C4-2B (cell line): ENCODE data around the gene ZDHHC11B.
"Not testable (repeated sequence)": the region's sequence is repeated elsewhere in the genome, so short reads cannot be mapped to it uniquely, and the experiment has no call there.

ENCODE experiments used
- H3K27ac ChIP-seq: fragments of 450-650 bp; 2 replicates; pipeline ENCODE4 v1.5.1; 2017
- ZFX ChIP-seq: fragments of 450-650 bp; IDR thresholded peaks from 2 replicates; pipeline ENCODE4 v1.6.1; 2017
- TF ChIP-seq, protein P1 (sequence below): fragments of 450-650 bp; conservative IDR thresholded peaks from 2 replicates; pipeline ENCODE4 v1.5.1; 2017; ENCODE audit warnings: mild to moderate bottlenecking

Gene ZDHHC11B

DNA sequence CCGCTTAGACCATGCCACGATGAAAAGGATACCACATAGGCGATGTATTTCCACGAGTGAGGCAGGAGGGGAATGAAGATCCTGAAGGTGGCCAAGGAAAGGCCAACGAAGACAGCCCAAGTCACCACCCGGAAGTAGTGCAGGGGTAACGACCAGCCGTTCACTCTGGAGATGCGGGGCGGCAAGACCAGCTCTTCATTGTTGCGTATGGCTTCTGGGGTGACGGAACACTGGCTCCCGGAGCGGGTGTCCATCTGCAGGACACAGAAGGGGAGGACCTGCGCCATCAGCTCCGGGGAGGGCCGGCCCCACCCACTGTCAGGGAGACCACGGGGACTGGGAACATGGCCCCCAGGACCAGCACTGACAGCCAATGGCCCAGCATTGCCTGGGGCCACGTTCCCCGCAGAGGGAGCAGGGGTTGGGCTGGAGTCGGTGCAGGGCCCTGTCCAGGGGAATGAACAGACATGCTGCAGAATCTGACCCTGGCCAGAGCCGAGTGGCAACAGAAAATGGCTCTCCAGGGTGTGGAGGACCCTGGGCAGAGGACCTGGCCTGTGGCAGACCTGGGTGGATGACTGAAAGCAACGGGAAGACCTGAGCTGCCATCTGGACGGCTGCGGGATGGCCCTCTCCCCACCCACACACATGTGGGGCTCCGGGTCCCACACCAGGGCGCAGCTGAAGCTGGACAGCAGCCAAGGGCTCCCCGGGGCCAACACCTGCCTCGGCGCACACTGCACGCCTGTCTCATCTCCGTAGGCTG, 17.7 kb downstream of the ZDHHC11B start:
- TF ChIP-seq, protein P1, sequence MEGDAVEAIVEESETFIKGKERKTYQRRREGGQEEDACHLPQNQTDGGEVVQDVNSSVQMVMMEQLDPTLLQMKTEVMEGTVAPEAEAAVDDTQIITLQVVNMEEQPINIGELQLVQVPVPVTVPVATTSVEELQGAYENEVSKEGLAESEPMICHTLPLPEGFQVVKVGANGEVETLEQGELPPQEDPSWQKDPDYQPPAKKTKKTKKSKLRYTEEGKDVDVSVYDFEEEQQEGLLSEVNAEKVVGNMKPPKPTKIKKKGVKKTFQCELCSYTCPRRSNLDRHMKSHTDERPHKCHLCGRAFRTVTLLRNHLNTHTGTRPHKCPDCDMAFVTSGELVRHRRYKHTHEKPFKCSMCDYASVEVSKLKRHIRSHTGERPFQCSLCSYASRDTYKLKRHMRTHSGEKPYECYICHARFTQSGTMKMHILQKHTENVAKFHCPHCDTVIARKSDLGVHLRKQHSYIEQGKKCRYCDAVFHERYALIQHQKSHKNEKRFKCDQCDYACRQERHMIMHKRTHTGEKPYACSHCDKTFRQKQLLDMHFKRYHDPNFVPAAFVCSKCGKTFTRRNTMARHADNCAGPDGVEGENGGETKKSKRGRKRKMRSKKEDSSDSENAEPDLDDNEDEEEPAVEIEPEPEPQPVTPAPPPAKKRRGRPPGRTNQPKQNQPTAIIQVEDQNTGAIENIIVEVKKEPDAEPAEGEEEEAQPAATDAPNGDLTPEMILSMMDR = no peak
- TF ChIP-seq ZFX = no peak
- H3K27ac ChIP-seq = no peak overlapping the region

DNA sequence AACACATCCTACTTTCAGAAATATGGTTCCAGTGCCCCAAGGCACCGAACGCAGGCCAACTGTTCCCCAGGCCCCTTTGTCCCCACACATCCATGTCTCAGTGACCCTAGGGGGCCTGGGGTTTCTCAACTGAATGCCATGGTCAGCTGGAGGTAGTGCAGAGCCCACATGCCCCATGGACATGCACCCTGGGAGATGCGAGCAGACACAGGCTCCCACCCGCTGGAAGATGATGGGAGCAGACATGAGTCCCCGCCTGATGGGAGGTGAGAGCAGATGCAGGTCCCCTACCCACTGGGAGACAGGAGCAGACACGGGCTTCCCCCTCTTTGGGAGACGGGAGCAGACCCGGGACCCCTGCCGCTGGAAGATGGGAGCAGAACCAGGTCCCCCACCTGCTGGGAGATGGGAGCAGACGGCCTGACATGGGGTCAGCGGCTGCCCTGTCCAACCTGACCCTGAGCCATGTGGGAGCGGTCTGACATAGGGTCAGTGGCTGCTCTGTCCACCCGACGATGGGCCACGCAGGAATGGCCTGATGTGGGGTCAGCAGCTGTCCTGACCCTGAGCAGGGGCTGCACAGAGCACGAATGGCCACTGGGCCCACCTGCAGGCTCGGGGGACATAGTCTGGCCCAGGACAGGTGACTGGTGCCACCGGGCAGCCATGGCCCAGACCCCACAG, 18.4 kb downstream of the ZDHHC11B start:
- H3K27ac ChIP-seq = no peak overlapping the region
- TF ChIP-seq ZFX = no peak
- TF ChIP-seq, protein P1 = no peak

DNA sequence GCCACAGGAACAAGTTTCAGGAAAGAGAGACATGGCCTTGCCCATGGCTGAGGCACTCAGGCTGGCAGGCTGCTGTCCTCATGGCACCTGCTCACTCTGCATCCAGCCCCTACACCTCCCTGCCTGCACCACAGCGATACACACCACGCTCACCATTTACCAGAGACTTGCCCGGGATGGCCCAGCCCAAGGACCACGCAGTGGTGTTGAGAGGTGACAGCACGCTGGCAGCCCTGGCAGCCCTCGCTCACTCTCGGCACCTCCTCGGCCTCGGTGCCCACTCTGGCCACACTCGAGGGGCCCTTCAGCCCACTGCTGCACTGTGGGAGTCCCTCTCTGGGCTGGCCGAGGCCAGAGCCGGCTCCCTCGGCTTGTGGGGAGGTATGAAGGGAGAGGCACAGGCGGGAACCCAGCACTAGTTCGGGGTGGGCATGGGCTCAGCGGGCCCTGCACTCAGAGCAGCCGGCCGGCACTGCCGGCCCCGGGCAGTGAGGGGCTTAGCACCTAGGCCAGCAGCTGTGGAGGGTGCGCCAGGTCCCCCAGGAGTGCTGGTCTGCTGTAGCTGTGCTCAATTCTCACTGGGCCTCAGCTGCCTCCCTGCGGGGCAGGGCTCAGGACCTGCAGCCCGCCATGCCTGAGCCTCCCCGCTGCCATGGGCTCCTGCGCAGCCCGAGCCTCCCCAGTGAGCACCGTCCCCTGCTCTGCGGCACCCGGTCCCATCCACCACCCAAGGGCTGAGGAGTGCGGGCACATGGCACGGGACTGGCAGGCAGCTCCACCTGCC, 20.3 kb downstream of the ZDHHC11B start:
- no peak overlapping the region for H3K27ac ChIP-seq
- no peak for TF ChIP-seq ZFX
- TF ChIP-seq, protein P1 = no peak

DNA sequence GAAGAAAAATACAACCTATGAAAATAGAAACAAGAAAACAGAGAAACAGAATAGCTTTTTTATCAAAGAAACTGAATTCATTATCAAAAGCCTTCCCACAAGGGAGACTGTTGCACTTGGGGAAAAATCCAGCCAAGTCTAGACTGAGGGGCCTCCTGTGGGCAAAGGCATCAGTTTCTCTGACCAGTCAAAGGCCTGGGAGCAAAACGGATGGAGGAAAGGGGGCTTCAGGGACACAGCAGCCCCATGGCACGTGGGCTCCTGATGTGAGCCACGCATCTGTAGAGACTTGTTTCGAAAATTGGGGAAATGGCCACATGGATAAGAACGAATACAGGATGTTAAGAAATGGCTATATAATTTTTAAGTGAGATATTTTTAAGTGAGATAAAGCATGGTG, 21.1 kb downstream of the ZDHHC11B start:
- H3K27ac ChIP-seq = no peak overlapping the region
- TF ChIP-seq ZFX = no peak
- TF ChIP-seq, protein P1 = no peak

GRCh38 chr5:762996-763395, 21.5 kb downstream of the ZDHHC11B start:
- not testable (repeated sequence) for H3K27ac ChIP-seq

GRCh38 chr5:761854-762710, 22.4 kb downstream of the ZDHHC11B start:
- H3K27ac ChIP-seq = no peak overlapping the region
- TF ChIP-seq, protein P1 = no peak
- TF ChIP-seq ZFX = no peak

- TF ChIP-seq ZFX = no peak
- TF ChIP-seq, protein P1 = no peak
- H3K27ac ChIP-seq = no peak overlapping the region
These were observed 23.3 kb downstream of the ZDHHC11B start for GRCh38 chr5:761059-761771.
